ENCODE results near the gene GABBR1.

GABBR1 gene

GRCh38 chr6:29652198-29652584 lies 19.2 kb upstream of the GABBR1 start:
- no peak for DNase-seq

GRCh38 chr6:29651413-29652197 lies 18.6 kb upstream of the GABBR1 start:
- no peak for DNase-seq

- peak; percentile 95 for DNase-seq
Observed at GRCh38 chr6:29649701-29650673, 17.0 kb upstream of the GABBR1 start.

GRCh38 chr6:29647927-29648642 lies 15.1 kb upstream of the GABBR1 start:
- no peak for DNase-seq

- no peak for DNase-seq
Observed at GRCh38 chr6:29641430-29642148, 8.6 kb upstream of the GABBR1 start.

GRCh38 chr6:29637247-29637646 lies 4.3 kb upstream of the GABBR1 start:
- DNase-seq = no peak

- DNase-seq = no peak
Observed at GRCh38 chr6:29633534-29633905, 537 bp upstream of the GABBR1 start.

- DNase-seq = peak; percentile 80
Observed at GRCh38 chr6:29631860-29632731, 887 bp downstream of the GABBR1 start.

GRCh38 chr6:29631209-29631810 lies 1.7 kb downstream of the GABBR1 start:
- DNase-seq = no peak

GRCh38 chr6:29630315-29630714 lies 2.7 kb downstream of the GABBR1 start:
- no peak for DNase-seq

GRCh38 chr6:29629571-29629970 lies 3.4 kb downstream of the GABBR1 start:
- no peak for DNase-seq

- DNase-seq = peak; percentile 84
Observed at GRCh38 chr6:29628419-29629281, 4.3 kb downstream of the GABBR1 start.

- peak; percentile 93 for DNase-seq
Observed at GRCh38 chr6:29627755-29628418, 5.1 kb downstream of the GABBR1 start.

GRCh38 chr6:29626948-29627754 lies 5.8 kb downstream of the GABBR1 start:
- DNase-seq = peak; percentile 64

- no peak for DNase-seq
Observed at GRCh38 chr6:29625337-29625930, 7.5 kb downstream of the GABBR1 start.

GRCh38 chr6:29624520-29624961 lies 8.4 kb downstream of the GABBR1 start:
- DNase-seq = no peak

- DNase-seq = no peak
Observed at GRCh38 chr6:29620630-29621029, 12.4 kb downstream of the GABBR1 start.

- DNase-seq = no peak
Observed at GRCh38 chr6:29619578-29620160, 13.3 kb downstream of the GABBR1 start.
